GM21526 (cell line): Measurements from ENCODE around the gene SULT1E1.

ENCODE experiments used
- ATAC-seq: cut with Tn5 transposase; IDR thresholded peaks from one replicate; pipeline ENCODE4 v1.9.1; 2021; ENCODE audit warnings: moderate library complexity; ENCODE audit not compliant: unreplicated experiment, low FRiP score

SULT1E1 gene

GRCh38 chr4:69811166-69811565 is 48.8 kb downstream of the SULT1E1 start:
- ATAC-seq = no peak

- no peak for ATAC-seq
These were observed 59.3 kb downstream of the SULT1E1 start for GRCh38 chr4:69800599-69800998.

GRCh38 chr4:69799337-69799736 is 60.6 kb downstream of the SULT1E1 start:
- no peak for ATAC-seq

GRCh38 chr4:69793732-69794131 is 66.2 kb downstream of the SULT1E1 start:
- no peak for ATAC-seq
